Cardiac septum (tissue), 1 donor: ENCODE results near the gene LMNA. TPM values are rescaled to one million over a fixed set of nuclear protein-coding genes. Genes with fewer than 3 reads are reported as not detected.
A peak's percentile ranks its signal among the peaks of the same experiment; 100 is the strongest.

ENCODE experiments used
- DNase-seq: peaks from one replicate; pipeline ENCODE4 v3.0.0-alpha.2; 2020; ENCODE audit warnings: low spot score
- intact Hi-C: fragments of 100-400 bp; cut with DNase I; formaldehyde crosslinking; loops from one replicate; pipeline ENCODE4 v1.14.0; 2022
- total RNA-seq: library from RNA; stranded (reverse); fragmentation: NEBNext Ultra II Directional; extraction: Animal tissue kit (Norgen Biotek cat#: 25700); gene quantifications from one replicate; pipeline ENCODE4 v1.2.1, GENCODE V29; 2021
- donor health status: DM: no; HTN: no; CAD: no.

LMNA gene
- total RNA-seq, 1 donor from 2014 or later, result 298 TPM

- intact Hi-C loops, result loop anchor here (1.0 to 10.0 kb wide), 3 partner anchors 14 to 536 kb away; partner anchors contain the start of gene LMNA
- no peak for DNase-seq
These were observed 14.4 kb downstream of the LMNA start for GRCh38 chr1:156128654-156129597.

DNA sequence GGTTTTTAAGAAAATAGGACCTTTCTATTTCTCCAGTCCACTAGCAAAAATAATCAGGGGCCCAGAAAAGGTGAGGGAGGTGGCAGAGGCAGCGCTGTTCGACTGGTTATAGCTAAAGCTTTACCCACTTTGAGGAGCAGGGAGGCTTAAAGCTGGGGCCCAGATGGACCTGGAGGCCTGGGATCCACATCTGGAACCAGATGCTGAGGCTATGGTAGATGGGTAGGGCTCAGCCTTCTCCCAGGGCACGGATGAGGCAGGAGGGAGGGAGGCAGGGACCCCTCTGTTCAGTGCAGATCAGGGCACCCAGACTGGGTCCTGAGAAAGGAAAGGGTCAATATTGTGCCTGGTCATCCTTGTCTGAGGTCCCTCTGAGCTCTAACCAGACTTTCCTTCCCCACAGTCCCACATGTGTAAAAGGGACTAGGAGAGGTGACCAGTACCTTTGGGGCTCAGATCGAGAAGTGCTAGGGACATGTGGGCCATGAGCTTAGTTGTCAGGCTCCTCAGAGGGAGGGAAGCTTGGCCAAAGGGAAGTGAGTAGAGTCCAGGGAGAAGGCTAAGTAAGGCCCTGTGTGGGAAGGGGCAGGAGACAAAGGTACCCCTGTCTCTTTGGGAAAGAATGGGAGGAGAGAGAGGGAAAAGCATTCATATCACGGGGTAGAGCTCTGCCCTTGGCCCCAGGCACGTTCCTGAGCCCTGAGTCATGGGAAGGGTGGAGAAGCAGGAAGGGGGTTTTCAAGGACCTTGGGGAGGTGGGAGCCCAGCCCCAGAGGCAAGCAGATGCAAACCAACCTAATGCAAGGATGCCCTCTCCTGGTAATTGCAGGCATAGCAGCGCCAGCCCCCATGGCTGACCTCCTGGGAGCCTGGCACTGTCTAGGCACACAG lies 15.4 kb downstream of the LMNA start:
- DNase-seq, result peak; percentile 88
- intact Hi-C loops, result loop anchor here (1.0 to 10.0 kb wide), 4 partner anchors 15 to 535 kb away; partner anchors contain the start of gene LMNA

DNA sequence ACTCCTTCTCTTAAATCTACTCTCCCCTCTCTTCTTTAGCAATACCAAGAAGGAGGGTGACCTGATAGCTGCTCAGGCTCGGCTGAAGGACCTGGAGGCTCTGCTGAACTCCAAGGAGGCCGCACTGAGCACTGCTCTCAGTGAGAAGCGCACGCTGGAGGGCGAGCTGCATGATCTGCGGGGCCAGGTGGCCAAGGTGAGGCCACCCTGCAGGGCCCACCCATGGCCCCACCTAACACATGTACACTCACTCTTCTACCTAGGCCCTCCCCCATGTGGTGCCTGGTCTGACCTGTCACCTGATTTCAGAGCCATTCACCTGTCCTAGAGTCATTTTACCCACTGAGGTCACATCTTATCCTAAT lies 16.0 kb downstream of the LMNA start:
- intact Hi-C loops, result loop anchor here (10.0 kb wide), 1 partner anchor 184 kb away; no protein-coding TSS in a partner anchor
- no peak for DNase-seq

DNA sequence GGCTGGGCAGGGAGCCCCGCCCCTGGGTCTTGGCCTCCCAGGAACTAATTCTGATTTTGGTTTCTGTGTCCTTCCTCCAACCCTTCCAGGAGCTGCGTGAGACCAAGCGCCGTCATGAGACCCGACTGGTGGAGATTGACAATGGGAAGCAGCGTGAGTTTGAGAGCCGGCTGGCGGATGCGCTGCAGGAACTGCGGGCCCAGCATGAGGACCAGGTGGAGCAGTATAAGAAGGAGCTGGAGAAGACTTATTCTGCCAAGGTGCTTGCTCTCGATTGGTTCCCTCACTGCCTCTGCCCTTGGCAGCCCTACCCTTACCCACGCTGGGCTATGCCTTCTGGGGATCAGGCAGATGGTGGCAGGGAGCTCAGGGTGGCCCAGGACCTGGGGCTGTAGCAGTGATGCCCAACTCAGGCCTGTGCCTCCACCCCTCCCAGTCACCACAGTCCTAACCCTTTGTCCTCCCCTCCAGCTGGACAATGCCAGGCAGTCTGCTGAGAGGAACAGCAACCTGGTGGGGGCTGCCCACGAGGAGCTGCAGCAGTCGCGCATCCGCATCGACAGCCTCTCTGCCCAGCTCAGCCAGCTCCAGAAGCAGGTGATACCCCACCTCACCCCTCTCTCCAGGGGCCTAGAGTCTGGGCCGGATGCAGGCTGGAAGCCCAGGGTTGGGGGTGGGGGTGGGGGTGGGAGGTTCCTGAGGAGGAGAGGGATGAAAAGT lies 20.4 kb downstream of the LMNA start:
- no peak for DNase-seq
- intact Hi-C loops, result loop anchor here (10.0 kb wide), 1 partner anchor 180 kb away; no protein-coding TSS in a partner anchor

GRCh38 chr1:156135930-156136871 lies 21.7 kb downstream of the LMNA start:
- intact Hi-C loops, result loop anchor here (10.0 kb wide), 1 partner anchor 179 kb away; no protein-coding TSS in a partner anchor
- DNase-seq, result no peak

DNA sequence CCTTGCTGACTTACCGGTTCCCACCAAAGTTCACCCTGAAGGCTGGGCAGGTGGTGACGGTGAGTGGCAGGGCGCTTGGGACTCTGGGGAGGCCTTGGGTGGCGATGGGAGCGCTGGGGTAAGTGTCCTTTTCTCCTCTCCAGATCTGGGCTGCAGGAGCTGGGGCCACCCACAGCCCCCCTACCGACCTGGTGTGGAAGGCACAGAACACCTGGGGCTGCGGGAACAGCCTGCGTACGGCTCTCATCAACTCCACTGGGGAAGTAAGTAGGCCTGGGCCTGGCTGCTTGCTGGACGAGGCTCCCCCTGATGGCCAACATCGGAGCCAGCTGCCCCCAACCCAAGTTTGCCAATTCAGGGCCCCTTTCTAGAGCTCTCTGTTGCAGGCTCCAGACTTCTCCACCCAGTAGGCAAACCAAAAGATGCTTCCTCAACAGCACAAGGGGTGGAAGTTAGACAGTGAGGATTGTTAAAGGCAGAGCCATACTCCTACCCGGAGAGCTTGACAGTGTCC lies 22.5 kb downstream of the LMNA start:
- no peak for DNase-seq
- intact Hi-C loops, result loop anchor here (10.0 kb wide), 1 partner anchor 178 kb away; no protein-coding TSS in a partner anchor

DNA sequence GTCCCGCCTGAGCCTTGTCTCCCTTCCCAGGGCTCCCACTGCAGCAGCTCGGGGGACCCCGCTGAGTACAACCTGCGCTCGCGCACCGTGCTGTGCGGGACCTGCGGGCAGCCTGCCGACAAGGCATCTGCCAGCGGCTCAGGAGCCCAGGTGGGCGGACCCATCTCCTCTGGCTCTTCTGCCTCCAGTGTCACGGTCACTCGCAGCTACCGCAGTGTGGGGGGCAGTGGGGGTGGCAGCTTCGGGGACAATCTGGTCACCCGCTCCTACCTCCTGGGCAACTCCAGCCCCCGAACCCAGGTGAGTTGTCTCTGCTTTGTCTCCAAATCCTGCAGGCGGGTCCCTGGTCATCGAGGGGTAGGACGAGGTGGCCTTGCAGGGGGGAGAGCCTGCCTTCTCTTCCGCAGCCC lies 24.0 kb downstream of the LMNA start:
- DNase-seq, result no peak
- intact Hi-C loops, result loop anchor here (10.0 kb wide), 1 partner anchor 176 kb away; no protein-coding TSS in a partner anchor

DNA sequence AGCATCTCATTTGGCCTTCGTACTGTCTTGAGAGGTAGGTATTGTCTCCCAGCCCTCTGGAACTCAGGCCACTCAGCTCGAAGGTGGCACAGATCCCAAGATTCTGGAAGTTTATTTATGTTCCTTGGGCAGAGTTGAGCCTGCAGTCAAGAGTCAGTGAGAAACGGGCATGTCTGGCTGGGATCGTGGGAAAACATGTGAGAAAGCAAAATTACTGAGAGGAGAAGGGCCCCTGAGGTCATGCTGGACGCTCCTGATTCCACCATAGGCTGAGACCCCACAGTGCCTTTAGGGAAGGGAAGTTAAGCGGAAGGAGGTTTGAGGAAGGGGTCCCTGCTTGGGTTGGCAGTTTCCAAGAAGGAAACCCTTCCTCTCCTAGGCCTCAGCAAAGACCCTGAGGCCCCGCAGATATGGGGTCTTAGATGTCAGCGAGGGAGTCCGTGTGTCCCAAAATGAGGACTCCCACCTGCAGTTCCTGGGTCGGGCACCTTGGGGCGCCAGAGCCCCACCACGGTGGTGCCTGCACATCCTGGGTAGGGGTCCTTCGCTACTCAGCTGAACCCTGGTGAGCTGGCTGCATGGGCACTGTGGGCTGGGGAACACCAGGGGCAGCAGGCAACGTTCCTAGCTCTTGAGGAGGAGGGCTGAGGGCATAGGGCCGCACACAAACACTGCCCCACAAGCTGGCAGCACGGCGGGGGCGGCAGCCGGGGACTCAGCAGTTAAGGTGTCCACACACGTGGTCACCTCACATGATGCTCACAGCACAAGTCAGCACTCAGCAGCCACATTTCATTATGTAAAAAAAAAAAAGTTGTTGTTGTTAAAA lies 26.6 kb downstream of the LMNA start:
- no peak for DNase-seq
- intact Hi-C loops, result loop anchor here (5.0 kb wide), 1 partner anchor 44 kb away; no protein-coding TSS in a partner anchor

GRCh38 chr1:156143765-156144489 lies 29.4 kb downstream of the LMNA start:
- DNase-seq, result no peak
- intact Hi-C loops, result loop anchor here (5.0 kb wide), 1 partner anchor 47 kb away; no protein-coding TSS in a partner anchor

- no peak for DNase-seq
- intact Hi-C loops, result loop anchor here (5.0 kb wide), 1 partner anchor 47 kb away; no protein-coding TSS in a partner anchor
These were observed 30.2 kb downstream of the LMNA start for GRCh38 chr1:156144742-156145141.

GRCh38 chr1:156145650-156146019 lies 31.1 kb downstream of the LMNA start:
- intact Hi-C loops, result loop anchor here (2.0 kb wide), 1 partner anchor 79 kb away; no protein-coding TSS in a partner anchor

GRCh38 chr1:156146020-156146768 lies 31.7 kb downstream of the LMNA start:
- no peak for DNase-seq
- intact Hi-C loops, result loop anchor here (2.0 kb wide), 1 partner anchor 79 kb away; no protein-coding TSS in a partner anchor

More at GRCh38 chr1:156145650-156146019, 31.1 kb downstream of the LMNA start:
- no peak for DNase-seq

GRCh38 chr1:156146769-156147405 lies 32.4 kb downstream of the LMNA start:
- DNase-seq, result no peak
- intact Hi-C loops, result loop anchor here (2.0 kb wide), 1 partner anchor 78 kb away; no protein-coding TSS in a partner anchor

GRCh38 chr1:156148216-156148615 lies 33.7 kb downstream of the LMNA start:
- peak; percentile 85 for DNase-seq
- intact Hi-C loops, result no loop called here
